ENCODE data around the gene RNF11.
"Not testable (repeated sequence)": the region's sequence is repeated elsewhere in the genome, so short reads cannot be mapped to it uniquely, and the experiment has no call there.

The RNF11 gene

DNA sequence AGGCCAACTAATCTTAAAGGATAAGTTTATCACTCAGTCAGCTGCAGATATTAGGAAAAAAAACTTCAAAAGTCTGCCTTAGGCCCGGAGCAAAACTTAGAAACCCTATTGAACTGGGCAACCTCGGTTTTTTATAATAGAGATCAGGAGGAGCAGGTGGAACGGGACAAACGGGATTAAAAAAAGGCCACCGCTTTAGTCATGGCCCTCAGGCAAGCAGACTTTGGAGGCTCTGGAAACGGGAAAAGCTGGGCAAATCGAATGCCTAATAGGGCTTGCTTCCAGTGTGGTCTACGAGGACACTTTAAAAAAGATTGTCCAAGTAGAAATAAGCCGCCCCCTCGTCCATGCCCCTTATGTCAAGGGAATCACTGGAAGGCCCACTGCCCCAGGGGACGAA is 7.6 kb upstream of the RNF11 start:
- not testable (repeated sequence) for DNase-seq (ENCODE audit: low read depth)

DNA sequence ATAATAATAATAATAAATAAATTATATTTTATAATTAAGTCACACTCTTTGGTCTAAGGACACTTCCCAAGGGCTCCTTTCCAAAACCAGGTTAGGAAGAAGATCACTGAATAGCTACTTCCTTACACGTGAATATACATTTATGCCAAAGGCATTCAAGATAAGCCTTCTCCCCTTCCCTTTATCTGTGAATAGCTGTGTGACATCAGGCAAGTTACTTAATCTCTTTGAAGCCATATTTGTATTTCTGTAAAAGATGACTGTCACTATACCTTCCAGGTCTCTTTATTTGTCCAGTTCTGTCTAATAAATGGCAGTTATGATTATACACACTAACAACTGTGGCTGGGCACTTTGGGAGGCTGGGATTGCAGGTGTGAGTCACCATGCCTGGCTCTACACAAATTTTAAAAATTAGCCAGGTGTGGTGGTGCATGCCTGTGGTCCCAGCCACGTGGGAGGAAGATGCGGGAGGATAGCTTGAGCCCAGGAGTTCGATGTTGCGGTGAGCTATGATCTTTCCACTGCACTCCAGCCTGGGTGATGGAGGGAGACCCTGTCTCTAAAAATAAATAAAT is 5.5 kb upstream of the RNF11 start:
- DNase-seq (ENCODE audit: low read depth) = no peak

DNA sequence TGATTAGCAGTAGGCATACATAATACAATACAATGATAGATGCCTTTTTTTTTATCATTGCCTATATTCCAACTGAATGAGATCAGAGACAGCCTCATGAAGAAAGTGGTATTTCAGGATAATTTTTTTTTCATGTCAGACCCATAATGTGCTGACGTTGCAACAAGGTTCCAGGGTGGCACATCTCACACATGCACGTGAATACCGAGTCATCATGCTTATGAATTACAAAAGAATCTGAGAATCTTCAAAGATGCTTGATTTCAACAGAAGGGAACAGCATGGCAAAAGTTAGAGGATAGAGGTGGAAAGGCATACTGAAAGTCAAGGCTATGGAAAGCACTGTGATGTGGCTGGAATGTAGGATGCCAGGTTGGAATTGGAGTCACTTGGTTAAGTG is 5.0 kb upstream of the RNF11 start:
- no peak for DNase-seq (ENCODE audit: low read depth)

DNA sequence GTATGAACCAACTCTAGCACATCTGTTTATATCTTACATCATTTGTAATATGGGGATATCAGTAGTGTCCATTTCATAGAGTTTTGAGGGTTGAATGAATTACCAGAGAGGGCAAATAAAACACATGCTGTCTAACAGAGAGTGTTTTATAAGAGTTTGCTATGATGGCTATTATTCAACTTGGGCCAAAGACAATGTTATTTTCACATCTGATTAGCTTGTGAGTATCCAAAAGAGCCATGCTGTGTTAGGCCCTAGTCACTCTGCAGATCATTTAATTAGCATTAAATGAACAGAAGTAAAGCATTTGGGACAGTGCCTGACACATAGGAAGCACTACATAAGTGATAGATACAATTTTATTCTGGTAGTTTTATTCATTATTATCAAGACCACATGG is 4.2 kb upstream of the RNF11 start:
- no peak for DNase-seq (ENCODE audit: low read depth)

DNA sequence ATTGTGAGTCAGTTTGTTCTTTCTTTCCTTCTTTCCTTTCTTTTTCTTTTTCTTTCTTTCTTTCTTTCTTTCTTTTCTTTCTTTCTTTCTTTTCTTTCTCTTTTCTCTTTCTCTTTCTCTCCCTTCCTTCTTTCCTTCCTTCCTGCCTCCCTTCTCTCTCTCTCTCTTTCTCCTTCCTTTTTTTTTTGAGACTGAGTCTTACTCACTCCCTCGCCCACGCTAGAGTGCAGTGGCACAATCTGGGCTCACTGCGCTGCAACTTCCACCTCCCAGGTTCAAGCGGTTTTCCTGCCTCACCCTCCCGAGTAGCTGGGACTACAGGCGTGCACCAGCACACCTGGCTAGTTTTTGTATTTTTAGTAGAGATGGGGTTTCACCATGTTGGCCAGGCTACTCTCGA is 1.8 kb upstream of the RNF11 start:
- not testable (repeated sequence) for DNase-seq (ENCODE audit: low read depth)

DNA sequence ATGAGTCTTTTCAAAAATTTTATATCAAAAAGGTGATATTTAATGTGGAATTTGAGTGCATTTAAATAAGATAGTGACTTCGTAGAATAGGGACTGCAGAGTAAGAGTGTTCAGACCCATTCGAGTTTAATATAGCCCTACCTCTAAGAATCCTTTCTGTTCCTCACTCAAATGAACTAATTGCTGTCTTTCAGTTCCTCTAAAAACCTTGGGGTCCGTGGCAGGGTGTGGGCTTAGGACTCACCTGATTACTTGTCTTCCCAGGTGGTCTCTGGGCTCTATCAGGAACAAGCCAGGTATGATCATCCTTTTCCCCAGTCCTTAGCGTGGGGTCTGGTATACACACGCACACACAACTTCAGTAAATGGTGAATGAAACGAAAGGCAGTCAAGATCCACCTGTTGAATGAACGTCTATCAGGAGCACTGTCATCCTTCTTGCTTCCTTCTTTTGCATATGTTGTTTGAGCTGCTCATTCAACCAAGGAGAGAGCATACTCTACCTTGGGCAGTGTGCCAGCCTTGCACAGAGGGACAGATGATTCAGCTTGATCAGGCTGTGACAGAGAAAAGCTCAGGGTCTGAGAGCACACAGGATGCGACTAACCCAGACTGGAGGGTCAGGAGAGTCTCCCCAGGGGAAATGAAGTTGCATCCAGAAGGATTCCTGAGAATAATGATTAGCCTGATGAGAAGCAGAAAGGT is 1.2 kb upstream of the RNF11 start:
- peak; percentile 24 for DNase-seq (ENCODE audit: low read depth)

DNA sequence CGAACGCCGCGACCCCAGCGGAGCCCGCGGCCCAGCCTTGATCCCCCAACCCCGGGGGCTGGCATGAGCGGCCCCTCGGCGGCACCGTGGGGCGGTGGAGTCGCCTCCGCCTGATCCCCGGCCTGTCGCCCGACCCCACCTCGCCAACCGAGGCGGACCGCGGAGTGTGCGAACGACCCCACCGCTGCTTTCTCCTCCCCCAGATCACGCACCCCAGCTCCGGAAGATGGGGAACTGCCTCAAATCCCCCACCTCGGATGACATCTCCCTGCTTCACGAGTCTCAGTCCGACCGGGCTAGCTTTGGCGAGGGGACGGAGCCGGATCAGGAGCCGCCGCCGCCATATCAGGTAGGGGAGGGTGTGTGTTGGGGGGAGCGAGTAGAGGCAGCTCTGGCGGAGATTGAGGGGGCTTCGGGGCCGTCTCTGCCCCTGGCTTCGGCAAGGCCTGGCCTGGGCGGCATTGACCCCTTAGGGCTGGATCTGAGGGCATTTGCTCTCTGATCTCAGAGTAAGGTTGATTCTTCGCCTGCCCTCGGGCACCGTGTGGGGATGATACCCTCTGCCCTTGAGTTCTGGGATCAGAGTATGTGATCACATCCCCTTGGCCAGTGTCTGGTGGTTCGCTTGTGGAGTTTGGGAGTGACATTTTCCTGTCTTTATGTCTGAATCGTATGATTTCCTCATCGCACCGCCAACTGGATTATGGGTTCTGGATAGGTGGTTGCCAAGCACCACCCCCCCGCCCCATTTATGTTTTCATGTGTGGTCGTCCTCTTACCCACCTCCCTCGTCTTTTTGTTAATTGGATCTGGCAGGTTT is 668 bp downstream of the RNF11 start:
- DNase-seq (ENCODE audit: low read depth) = peak; percentile 13

DNA sequence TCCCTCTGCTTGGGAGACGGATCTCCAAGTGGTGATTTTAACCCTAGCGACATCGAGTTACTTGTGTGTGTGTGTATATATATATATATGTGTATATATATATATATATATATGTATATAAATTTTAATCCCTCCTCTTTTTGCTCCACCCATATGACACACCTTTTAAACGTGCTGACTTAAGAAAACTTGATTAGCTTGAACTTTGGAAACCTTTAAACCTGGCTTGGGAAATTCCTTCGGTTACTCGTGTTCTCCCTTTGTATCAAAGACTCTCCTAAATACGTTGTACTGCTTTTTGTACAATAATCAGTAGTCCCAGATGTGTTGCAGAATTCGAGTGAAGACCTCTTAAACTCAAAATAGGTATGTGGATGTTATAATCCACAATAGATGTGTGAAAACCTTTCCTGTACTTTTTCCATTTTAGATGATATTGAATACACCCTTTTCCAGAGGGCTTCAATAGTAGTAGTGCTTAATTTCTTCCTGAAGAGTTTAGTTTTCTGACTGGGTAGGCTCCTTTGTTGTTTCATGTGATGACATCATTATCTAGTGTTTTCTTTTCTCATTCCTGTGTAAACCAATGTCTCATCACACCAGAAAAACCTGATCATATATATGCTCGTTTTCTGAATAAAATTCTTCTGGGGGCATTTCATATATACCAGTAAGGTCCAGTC is 1.4 kb downstream of the RNF11 start:
- DNase-seq (ENCODE audit: low read depth) = no peak

DNA sequence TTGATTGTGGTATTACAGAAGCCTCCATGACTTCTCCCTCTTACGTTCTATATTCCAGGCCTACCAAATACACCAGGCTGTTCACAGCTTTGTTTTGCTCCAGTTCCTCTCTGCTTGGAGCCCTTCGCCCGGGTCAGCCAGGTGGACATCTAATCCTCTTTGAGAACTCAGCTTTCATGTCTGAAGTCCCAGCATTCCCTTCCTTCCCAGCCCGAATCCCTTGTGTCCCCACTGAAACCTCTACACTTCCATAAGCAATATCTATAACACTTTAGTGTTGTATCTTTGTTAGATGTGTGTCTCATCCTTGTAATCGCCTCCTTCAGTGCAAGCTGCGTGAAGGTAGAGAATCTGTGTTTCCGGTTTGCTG is 1.9 kb downstream of the RNF11 start:
- DNase-seq (ENCODE audit: low read depth) = no peak

DNA sequence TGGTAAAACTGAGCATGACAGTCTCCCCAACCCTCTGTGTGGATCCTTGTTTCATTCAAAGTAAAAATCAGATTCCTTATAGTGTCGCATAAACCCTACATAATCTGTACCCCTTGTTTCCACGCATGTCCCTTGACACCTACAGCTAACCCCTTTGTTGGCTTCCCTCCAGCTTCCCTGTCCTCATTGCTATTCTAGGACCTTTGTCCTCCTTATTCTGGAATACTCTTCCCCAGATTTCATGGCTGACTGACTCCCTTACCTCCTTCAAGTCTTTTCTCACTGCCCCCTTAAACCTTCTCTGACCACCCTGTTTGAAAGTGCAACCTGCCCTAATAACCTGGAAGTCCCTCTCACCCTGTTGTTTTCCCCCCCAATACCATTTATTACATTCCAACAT is 4.0 kb downstream of the RNF11 start:
- no peak for DNase-seq (ENCODE audit: low read depth)

DNA sequence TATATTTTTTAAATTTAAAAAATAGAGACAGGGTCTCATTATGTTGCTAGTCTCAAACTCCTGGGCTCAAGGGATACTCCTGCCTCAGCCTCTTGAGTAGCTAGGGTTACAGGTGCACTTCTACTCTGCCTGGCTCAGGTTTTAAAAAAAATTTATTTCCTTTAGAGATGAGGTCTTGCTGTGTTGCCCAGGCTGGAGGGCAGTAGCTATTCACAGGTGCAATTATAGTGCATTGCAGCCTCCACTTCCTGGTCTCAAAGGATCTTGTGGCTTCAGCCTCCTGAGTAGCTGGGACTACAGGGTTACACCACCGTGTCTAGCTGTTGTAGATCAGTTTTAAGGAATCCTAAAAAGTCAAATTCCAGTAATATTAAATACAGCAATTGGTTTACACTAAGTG is 5.0 kb downstream of the RNF11 start:
- no peak for DNase-seq (ENCODE audit: low read depth)

DNA sequence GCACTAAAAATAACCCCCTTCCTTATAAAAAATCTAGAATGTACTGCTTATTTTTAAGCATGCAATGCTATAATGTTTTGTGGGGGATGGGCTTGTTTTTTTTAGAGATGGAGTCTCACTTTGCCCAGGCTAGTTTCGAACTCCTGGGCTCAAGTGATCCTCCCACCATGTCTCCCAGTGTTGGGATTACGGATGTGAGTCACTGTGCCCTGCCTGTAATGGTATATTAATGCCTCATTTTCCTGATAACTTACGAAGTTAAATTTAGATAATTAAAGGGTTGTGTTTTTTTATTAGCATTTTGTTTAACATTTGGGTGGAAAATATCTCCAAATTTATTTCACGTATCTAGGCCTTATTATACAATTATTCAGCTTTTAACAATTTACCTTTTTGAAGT is 6.5 kb downstream of the RNF11 start:
- DNase-seq (ENCODE audit: low read depth) = no peak

DNA sequence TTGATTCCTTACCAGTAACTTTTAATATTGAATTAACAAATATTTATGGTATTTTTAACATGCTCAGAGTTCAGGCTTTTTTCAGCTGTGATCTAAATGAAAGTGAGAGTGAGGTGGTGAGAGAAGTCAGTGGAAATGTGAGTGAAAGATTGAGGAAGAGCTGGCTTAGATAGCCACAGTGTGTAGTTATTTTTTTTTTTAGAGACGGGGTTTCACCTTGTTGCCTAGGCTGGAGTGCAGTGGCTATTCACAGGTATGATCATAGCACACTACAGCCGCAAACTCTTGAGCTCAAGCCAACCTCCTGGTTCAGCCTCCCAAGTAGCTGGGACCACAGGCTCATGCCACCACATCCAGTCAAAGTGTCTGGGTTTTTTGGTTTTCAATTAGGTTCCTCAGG is 10.9 kb downstream of the RNF11 start:
- no peak for DNase-seq (ENCODE audit: low read depth)

DNA sequence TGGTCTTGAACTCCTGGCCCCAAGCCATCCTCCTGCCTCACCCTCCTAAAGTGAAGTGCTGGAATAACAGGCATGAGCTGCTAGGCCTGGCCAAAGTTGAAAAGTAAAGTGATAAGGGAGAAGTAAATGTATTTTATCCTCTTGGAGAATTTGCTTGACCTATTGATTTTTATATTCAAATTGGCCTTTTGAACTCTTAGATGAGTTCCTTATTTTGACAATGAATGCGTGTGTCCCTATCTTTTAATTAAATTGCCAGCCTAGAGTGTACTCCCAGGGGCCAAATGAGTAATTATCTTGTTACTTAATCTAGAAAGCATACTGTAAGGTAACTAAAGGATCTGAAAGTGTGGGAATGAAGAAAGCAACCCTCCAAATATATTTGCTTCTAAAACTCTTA is 11.4 kb downstream of the RNF11 start:
- DNase-seq (ENCODE audit: low read depth) = no peak

DNA sequence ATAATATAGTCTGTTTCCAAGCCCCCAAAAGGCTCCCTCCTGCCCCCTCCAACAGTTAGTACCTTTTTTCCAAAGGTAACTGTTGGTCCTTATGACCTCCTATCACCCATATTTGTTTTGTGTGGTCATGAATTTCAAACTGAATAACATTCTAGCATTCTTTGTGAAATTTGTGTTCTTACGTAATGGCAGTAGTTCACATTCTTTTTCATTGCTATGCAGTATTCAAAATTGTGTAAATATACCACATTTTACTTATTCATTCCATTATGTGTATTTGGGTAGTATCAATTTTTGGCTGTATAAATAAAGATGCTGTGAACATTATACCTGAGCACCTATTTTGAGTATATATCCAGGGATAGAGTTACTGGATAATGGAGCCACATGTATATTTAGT is 13.4 kb downstream of the RNF11 start:
- DNase-seq (ENCODE audit: low read depth) = no peak

DNA sequence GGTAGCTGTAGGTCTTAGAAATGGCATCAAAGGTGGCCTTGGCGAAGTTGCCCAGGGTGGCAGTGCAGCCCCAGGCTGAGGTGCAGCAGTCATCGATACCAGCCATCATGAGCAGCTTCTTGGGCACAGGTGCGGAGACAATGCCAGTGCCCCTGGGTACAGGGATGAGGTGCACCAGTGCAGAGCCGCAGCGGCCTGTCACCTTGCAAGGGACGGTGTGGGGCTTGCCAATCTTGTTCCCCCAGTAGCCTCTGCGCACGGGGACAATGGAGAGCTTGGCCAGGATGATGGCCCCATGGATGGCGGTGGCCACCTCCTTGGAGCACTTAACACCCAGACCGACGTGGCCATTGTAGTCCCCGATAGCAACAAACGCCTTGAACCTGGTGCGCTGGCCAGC is 14.7 kb downstream of the RNF11 start:
- not testable (repeated sequence) for DNase-seq (ENCODE audit: low read depth)

DNA sequence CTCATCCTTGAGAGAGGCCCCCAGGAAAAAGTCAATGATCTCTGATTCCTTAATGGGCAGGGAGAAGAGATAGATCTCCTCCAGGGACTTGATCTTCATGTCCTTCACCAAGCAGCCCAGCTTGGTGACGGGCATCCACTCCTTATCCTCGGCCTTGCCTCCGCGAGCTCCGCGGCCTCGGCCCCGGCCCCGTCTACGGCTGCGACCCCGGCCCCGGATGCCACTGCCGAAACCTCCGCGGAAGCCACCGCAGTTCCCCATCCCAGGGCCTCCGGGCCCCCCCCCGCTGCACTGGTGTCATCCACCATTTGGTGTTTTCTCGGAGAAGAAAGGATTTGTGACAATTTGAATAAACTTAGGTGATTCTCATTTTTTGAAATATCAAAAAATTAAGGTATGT is 15.1 kb downstream of the RNF11 start:
- not testable (repeated sequence) for DNase-seq (ENCODE audit: low read depth)

DNA sequence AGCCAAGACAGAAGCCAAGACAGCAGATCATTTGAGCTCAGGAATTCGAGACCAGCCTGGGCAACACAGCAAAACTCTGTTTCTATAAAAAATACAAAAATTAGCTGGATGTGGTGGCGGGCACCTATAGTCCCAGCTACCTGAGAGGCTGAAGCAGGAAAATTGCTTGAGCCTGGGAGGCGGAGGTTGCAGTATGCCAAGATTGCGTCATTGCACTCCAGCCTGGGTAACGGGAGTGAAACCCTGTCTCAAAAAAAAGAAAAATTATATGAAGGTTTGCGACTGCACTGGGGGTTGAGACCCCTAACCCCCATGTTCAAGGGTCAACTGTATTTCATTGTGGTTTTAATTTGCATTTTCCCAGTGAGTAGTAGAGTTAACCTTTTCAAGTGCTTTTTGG is 16.3 kb downstream of the RNF11 start:
- DNase-seq (ENCODE audit: low read depth) = no peak

DNA sequence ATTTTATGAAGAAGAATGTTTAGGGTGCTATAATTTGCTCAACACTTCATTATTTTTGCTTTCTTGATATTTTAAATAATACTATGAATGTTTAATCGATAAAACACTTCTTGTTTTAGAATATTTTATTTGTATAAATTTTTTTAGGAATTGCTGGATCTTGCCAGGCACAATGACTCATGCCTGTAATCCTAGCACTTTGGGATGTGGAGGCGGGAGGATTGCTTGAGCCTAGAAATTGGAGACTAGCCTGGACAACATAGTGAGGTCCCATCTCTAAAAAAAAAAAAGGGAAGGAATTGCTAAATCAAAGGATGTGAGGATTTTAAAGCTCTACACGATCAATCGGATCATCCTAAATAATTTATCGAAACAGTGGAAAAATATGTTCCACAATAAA is 17.6 kb downstream of the RNF11 start:
- no peak for DNase-seq (ENCODE audit: low read depth)

DNA sequence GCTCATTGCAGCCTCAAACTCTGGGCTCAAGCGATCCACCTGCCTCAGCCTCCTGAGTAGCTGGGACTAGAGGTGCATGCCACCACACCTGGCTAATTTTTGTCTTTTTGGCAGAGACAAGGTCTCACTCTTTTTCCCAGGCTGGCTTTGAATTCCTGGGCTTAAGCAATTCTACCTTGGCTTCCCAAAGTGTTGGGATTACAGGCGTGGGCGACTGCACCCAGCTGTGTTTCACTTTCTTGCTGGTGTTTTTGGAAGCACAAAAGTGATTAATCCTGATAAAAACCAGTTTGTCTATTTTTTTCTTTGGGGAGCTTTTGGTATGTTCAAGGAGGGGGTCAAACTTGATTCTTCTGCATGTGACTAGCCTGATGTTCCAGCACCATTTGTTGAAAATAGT is 19.3 kb downstream of the RNF11 start:
- no peak for DNase-seq (ENCODE audit: low read depth)

DNA sequence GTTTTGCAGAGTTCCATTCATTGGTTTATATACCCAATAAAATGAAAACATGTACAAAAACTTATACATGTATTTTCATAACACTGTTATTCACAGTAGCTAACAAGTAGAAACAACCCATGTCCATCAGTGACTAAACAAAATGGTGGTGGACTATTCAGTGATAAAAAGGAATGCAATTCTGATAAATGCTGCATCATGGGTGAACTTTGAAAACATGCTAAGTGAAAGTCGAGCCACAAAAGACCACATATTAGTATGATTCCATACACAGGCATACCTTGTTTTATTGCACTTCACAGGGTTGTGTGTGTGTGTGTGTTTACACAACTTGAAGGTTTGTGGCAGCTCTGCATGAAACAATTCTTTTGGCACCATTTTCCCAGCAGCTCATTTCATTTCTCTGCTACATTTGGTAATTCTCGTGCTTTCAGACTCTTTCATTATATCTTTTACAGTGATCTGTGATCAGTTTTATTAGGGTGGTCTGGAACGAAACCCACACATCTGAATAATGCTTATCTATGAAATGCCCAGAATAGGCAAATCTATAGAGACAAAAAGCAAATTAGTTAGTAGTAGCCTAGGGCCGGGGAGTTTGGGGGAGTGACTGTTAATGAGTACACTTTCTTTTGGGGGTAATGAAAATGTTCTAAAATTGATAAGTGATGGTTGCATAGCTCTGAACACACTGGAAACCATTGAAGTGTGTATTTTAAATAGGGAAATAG is 27.2 kb downstream of the RNF11 start:
- DNase-seq (ENCODE audit: low read depth) = no peak

DNA sequence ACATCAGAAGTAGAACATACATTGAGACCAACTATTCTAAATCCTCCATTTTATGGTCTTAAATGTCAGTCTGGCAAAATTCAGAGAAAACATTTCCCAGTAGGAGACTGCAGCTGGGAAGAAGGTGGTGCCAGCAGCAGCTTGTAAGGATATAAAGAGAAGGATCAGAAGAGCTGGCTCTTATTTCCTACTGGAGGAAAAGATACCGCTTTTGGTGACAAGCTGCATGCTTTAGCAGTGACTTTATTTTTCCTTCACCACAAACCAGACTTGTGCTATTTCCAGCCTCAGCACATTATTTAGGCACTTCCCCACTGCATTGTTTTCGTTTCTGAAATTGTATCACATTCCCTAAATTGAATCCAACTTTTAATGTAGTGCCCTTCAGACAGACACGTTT is 28.4 kb downstream of the RNF11 start:
- no peak for DNase-seq (ENCODE audit: low read depth)
